ENCODE measurements around the gene GLRX. TPM values are rescaled to one million over a fixed set of nuclear protein-coding genes. Genes with fewer than 3 reads are reported as not detected.

The GLRX gene
- total RNA-seq, 1 donor from 2014 or later, result 139 TPM

- H3K27me3 ChIP-seq (ENCODE audit: control insufficient read depth, insufficient read depth, low read length), result no peaks in the 10 kb centered on the region
- no peak overlapping the region for H3K4me3 ChIP-seq (ENCODE audit: low read depth, low read length)
- TF ChIP-seq CTCF (IDR thresholded peaks at IDR 0.05; ENCODE audit: insufficient read depth, low read length, poor library complexity, severe bottlenecking), result no peak
- no peak for DNase-seq (ENCODE audit: low read depth)
- H3K36me3 ChIP-seq (ENCODE audit: control insufficient read depth, insufficient read depth, low read length), result no peaks in the 10 kb centered on the region
Observed at GRCh38 chr5:95799191-95799835, 23.2 kb downstream of the GLRX start.

GRCh38 chr5:95798545-95798944, 24.0 kb downstream of the GLRX start:
- H3K36me3 ChIP-seq (ENCODE audit: control insufficient read depth, insufficient read depth, low read length), result no peaks in the 10 kb centered on the region
- DNase-seq (ENCODE audit: low read depth), result no peak
- H3K4me3 ChIP-seq (ENCODE audit: low read depth, low read length), result no peak overlapping the region
- TF ChIP-seq CTCF (IDR thresholded peaks at IDR 0.05; ENCODE audit: insufficient read depth, low read length, poor library complexity, severe bottlenecking), result no peak
- H3K27me3 ChIP-seq (ENCODE audit: control insufficient read depth, insufficient read depth, low read length), result no peaks in the 10 kb centered on the region

GRCh38 chr5:95798048-95798447, 24.5 kb downstream of the GLRX start:
- no peaks in the 10 kb centered on the region for H3K27me3 ChIP-seq (ENCODE audit: control insufficient read depth, insufficient read depth, low read length)
- no peaks in the 10 kb centered on the region for H3K36me3 ChIP-seq (ENCODE audit: control insufficient read depth, insufficient read depth, low read length)
- no peak overlapping the region for H3K4me3 ChIP-seq (ENCODE audit: low read depth, low read length)
- no peak for TF ChIP-seq CTCF (IDR thresholded peaks at IDR 0.05; ENCODE audit: insufficient read depth, low read length, poor library complexity, severe bottlenecking)
- DNase-seq (ENCODE audit: low read depth), result no peak

GRCh38 chr5:95797301-95797700, 25.2 kb downstream of the GLRX start:
- Histone ChIP-seq H3K4me3 (ENCODE audit: low read depth, low read length) (no peak overlapping the region), H3K27me3 (ENCODE audit: control insufficient read depth, insufficient read depth, low read length) (no peaks in the 10 kb centered on the region), H3K36me3 (ENCODE audit: control insufficient read depth, insufficient read depth, low read length) (no peaks in the 10 kb centered on the region)
- no peak for TF ChIP-seq CTCF (IDR thresholded peaks at IDR 0.05; ENCODE audit: insufficient read depth, low read length, poor library complexity, severe bottlenecking)
- no peak for DNase-seq (ENCODE audit: low read depth)

GRCh38 chr5:95794070-95794516, 28.4 kb downstream of the GLRX start:
- DNase-seq (ENCODE audit: low read depth), result no peak
- H3K27me3 ChIP-seq (ENCODE audit: control insufficient read depth, insufficient read depth, low read length), result no peaks in the 10 kb centered on the region
- no peak for TF ChIP-seq CTCF (IDR thresholded peaks at IDR 0.05; ENCODE audit: insufficient read depth, low read length, poor library complexity, severe bottlenecking)
- H3K4me3 ChIP-seq (ENCODE audit: low read depth, low read length), result no peak overlapping the region
- H3K36me3 ChIP-seq (ENCODE audit: control insufficient read depth, insufficient read depth, low read length), result no peaks in the 10 kb centered on the region

GRCh38 chr5:95791751-95792150, 30.8 kb downstream of the GLRX start:
- Histone ChIP-seq H3K4me3 (ENCODE audit: low read depth, low read length) (no peak overlapping the region), H3K27me3 (ENCODE audit: control insufficient read depth, insufficient read depth, low read length) (no peaks in the 10 kb centered on the region), H3K36me3 (ENCODE audit: control insufficient read depth, insufficient read depth, low read length) (no peaks in the 10 kb centered on the region)
- no peak for TF ChIP-seq CTCF (IDR thresholded peaks at IDR 0.05; ENCODE audit: insufficient read depth, low read length, poor library complexity, severe bottlenecking)
- no peak for DNase-seq (ENCODE audit: low read depth)

All from kidney epithelial cell (primary cell).